Gastroesophageal sphincter (tissue), 4 donors: Measurements from ENCODE around the gene CINP. TPM values are rescaled to one million over a fixed set of nuclear protein-coding genes. Genes with fewer than 3 reads are reported as not detected.

Experiments used
- ATAC-seq: fragments of 150-250 bp; one replicate; pipeline ENCODE4 v1.9.1; 2016; ENCODE audit warnings: mild to moderate bottlenecking, moderate library complexity
- H3K27ac ChIP-seq, 4 donors: fragments of 200-600 bp; sonication (generic) in 3 of 4; 1 replicate in 3 of 4; 2 replicates in 1 of 4; pipeline ENCODE4 v1.5.1; 2016 to 2019
- H3K27me3 ChIP-seq: fragments of 200-600 bp; sonication (generic); one replicate; pipeline ENCODE4 v1.5.1; 2019
- H3K36me3 ChIP-seq, 2 donors: fragments of 200-600 bp; sonication (generic); one replicate each; pipeline ENCODE4 v1.5.1; 2019; ENCODE audit warnings: control low read depth in 1 of 2
- H3K4me1 ChIP-seq, 3 donors: fragments of 200-600 bp; sonication (generic); 1 replicate in 2 of 3; 2 replicates in 1 of 3; pipeline ENCODE4 v1.5.1; 2016 to 2019; ENCODE audit warnings: control low read depth in 2 of 3
- H3K4me3 ChIP-seq, 2 donors: fragments of 200-600 bp; sonication (generic); one replicate each; pipeline ENCODE4 v1.5.1; 2019; ENCODE audit warnings: mild to moderate bottlenecking in 1 of 2, moderate library complexity in 1 of 2
- H3K9me3 ChIP-seq, 3 donors: fragments of 200-600 bp; sonication (generic); one replicate each; pipeline ENCODE4 v1.5.1; 2017 to 2019; ENCODE audit warnings: control low read depth in 2 of 3
- CTCF ChIP-seq, 4 experiments: fragments of 200-600 bp in 2 of 4; fragments of 450-650 bp in 2 of 4; sonication (generic) in 1 of 4; IDR thresholded peaks; one replicate each; pipeline ENCODE4 v1.5.1; 2017 to 2019; ENCODE audit warnings: antibody characterized with exemption in 4 of 4, mild to moderate bottlenecking in 2 of 4, moderate library complexity in 2 of 4
- EP300 ChIP-seq: sonication (generic); formaldehyde crosslinking; IDR thresholded peaks from one replicate; pipeline ENCODE4 v1.6.1; 2017; ENCODE audit warnings: antibody characterized with exemption, mild to moderate bottlenecking
- POLR2A ChIP-seq, 2 donors: fragments of 450-650 bp; IDR thresholded peaks; one replicate each; pipeline ENCODE4 v1.6.1; 2017; ENCODE audit warnings: antibody characterized with exemption in 2 of 2, mild to moderate bottlenecking in 2 of 2, moderate library complexity in 1 of 2
- POLR2AphosphoS5 ChIP-seq: sonication (generic); formaldehyde crosslinking; IDR thresholded peaks from one replicate; pipeline ENCODE4 v1.6.1; 2017; ENCODE audit warnings: antibody characterized with exemption
- WGBS, 2 donors: methylation state at CpG; one replicate each; pipeline ENCODE4 v1.1.5; 2018; ENCODE audit warnings: low coverage in 1 of 2; 5-methylcytosine and 5-hydroxymethylcytosine counted together
- total RNA-seq, 4 donors: library from RNA; depleted of rRNA; stranded (reverse); fragments of >200 nt; gene quantifications; one replicate each; pipeline ENCODE4 v1.1.0, GENCODE V29; 2016

CINP gene
- total RNA-seq, 4 donors from 2014 or later, result 26.3 to 52.1 (median 29.3) TPM

DNA sequence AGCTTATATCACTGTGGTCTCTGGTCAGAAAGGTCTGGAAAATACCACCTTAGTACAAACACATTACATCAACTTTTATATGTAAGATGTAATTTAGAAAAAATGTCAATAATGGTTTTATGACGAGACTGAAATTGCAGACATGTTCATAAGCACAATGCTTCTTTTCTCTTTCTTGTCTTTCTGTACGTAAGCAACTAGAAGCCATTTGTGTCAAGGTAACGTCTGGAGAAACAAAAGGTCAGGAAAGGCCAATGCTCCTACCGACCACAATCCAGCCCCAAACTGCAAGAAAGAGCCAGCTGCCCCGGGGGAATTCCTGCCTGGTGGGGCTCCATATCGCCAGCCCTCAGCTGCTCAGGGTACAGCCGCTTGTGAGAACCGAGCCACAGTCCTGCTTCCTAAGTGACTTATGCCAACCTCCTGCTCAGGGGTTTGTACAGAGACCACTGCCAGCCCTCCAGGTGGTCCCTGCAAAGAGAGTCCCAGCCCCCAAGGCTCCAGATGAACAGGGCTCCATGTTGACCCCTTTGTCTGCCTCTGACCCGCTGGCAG is 36.8 kb downstream of the CINP start:
- TF ChIP-seq POLR2A (IDR thresholded peaks at IDR 0.05) (no peak), POLR2AphosphoS5 (no peak), EP300 (no peak), CTCF (IDR thresholded peaks at IDR 0.05) (no peak)
- H3K27ac ChIP-seq, result no peak overlapping the region
- peaks cover 2 to 15% (median 6%) of the 10 kb centered on the region in 3 donors for H3K4me1 ChIP-seq
- H3K9me3 ChIP-seq, result no peaks in the 10 kb centered on the region
- H3K36me3 ChIP-seq, result peaks cover 0 to 23% of the 10 kb centered on the region in 2 donors
- no peak for ATAC-seq
- H3K4me3 ChIP-seq, result no peak overlapping the region
- no peaks in the 10 kb centered on the region for H3K27me3 ChIP-seq
- 72 to 74% methylated on average over 3 to 8 of the region's 9 CpGs for WGBS, 2 donors

GRCh38 chr14:102323102-102323501 is 39.6 kb downstream of the CINP start:
- H3K9me3 ChIP-seq, result no peaks in the 10 kb centered on the region
- no peak overlapping the region for H3K4me3 ChIP-seq
- TF ChIP-seq POLR2AphosphoS5, result peak; percentile 76
- peak in 3 of 4 experiments; percentile 56 to 64 (median 61) for TF ChIP-seq CTCF (IDR thresholded peaks at IDR 0.05)
- no peak for TF ChIP-seq POLR2A (IDR thresholded peaks at IDR 0.05)
- peak; percentile 35 for ATAC-seq
- 13 to 45% methylated on average over 3 to 5 of the region's 8 CpGs for WGBS, 2 donors
- peaks cover 2 to 30% (median 13%) of the 10 kb centered on the region in 3 donors for H3K4me1 ChIP-seq
- H3K27me3 ChIP-seq, result no peaks in the 10 kb centered on the region
- peaks cover 0 to 23% of the 10 kb centered on the region in 2 donors for H3K36me3 ChIP-seq
- peak overlapping the region in 3 of 4 donors; percentile 69 to 75 (median 72) for H3K27ac ChIP-seq

DNA sequence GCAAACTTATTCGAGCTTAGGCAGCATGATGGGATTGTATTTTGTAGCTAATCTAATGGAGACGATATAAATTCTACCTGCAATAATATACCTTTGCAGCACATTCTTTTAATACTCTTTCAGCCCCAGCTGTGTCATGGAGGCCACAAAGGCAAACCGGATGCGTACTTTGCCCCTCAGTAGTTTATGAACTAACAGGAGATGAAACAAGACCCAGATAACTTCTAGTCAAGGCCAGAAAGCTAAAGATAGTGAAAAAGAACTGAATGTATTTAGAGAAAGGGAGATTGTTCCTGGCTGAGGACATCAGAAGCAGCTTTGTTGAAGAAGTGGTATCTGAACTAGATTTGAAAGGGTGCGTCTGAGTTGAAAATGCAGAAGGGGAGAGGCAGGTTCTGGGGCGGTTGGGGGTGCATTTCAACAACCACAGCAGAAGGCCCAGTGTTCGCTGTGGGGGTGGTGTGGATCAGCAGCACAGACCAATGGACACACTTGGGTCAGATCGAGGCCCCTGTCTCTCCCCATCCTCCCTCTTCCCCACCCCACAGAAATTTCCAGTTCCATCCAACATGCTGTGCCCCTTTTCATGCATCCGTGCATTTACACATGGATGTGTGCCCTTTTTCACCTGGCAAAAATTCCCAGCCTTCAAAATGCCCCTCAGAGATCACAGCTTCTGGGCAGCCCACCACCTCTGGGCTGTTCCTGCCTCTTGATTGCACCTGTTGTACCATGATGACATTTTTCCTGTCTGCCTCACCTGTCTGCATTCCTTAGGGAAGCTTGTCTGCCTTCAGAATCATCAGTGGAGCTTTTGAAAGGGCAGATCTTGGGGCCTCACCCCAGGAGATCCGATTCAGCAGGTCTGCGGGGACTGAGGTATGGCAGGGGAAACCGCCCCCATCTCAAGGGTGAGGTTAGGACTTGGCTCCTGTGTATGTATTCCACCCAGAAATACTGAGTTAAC is 41.0 kb downstream of the CINP start:
- ATAC-seq, result no peak
- H3K9me3 ChIP-seq, result no peaks in the 10 kb centered on the region
- WGBS, 2 donors, result 79 to 89% methylated on average over 5 to 10 of the region's 12 CpGs
- peak overlapping the region in 3 of 4 donors; percentile 12 to 75 (median 32) for H3K27ac ChIP-seq
- H3K36me3 ChIP-seq, result peaks cover 0 to 14% of the 10 kb centered on the region in 2 donors
- no peaks in the 10 kb centered on the region for H3K27me3 ChIP-seq
- no peak for TF ChIP-seq CTCF (IDR thresholded peaks at IDR 0.05)
- no peak for TF ChIP-seq EP300
- TF ChIP-seq POLR2AphosphoS5, result no peak
- TF ChIP-seq POLR2A (IDR thresholded peaks at IDR 0.05), result no peak
- no peak overlapping the region for H3K4me3 ChIP-seq
- H3K4me1 ChIP-seq, result peaks cover 2 to 41% (median 13%) of the 10 kb centered on the region in 3 donors

DNA sequence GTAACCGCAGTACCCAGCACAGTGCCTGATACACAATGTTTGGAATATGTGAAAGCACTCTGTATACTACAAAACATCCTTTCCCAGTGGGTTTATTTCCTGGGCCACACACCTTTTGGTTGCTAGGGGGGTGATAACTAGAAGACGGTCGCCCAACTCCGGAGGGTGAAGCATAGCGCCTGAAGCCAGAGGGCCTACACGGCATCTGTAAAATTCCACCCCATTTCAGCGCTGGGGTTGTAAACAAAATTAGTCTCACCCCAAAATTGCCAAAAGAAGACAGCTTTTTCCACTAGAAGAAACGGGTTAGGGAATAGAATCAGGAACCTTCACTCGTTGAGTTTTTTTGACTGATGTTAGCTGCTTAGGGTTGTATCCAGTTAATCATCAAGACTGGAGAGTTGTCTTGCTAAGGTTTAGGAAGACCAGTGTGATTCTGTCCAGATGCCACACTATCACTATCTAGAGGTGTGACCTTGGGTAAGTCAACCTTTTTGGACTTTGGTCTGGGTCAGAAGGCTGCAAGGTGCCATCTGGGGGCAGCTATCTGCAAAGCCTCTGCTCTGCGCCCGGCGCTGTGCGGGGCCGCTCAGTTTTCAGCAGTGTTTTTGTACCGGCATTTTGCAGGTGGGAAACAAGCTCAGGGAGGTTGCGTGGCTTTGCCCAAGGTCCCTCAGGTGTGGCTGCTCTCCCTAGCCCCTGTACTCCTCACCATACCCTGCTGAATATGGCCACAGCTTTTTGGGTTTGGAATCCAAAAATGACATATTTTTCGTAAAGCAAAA is 41.8 kb downstream of the CINP start:
- no peak for ATAC-seq
- Histone ChIP-seq H3K27me3 (no peaks in the 10 kb centered on the region), H3K4me1 (peaks cover 2 to 50% (median 18%) of the 10 kb centered on the region in 3 donors), H3K4me3 (peak overlapping the region in 1 of 2 donors; percentile 82), H3K36me3 (peaks cover 0 to 5% of the 10 kb centered on the region in 2 donors), H3K9me3 (no peaks in the 10 kb centered on the region), H3K27ac (peak overlapping the region; percentile 66 to 98 (median 96))
- no peak for TF ChIP-seq POLR2A (IDR thresholded peaks at IDR 0.05)
- WGBS, 2 donors, result 91 to 92% methylated on average over 8 to 11 of the region's 17 CpGs
